Measurements from ENCODE around the gene TSPAN8. TPM values are rescaled to one million over a fixed set of nuclear protein-coding genes. Genes with fewer than 3 reads are reported as not detected.

The TSPAN8 gene
- total RNA-seq, 1 donor from 2014 or later: not detected

- no peaks in the 10 kb centered on the region for H3K9me3 ChIP-seq (ENCODE audit: low read depth)
- H3K27me3 ChIP-seq: no peaks in the 10 kb centered on the region
- no peak overlapping the region for H3K4me2 ChIP-seq
- no peak overlapping the region for H3K27ac Mint-ChIP-seq
- no peaks in the 10 kb centered on the region for H3K36me3 ChIP-seq
- peaks cover 3% of the 10 kb centered on the region for H3K4me1 ChIP-seq
- no peaks in the 10 kb centered on the region for H3K36me3 Mint-ChIP-seq
- TF ChIP-seq EZH2phosphoT487 (IDR thresholded peaks at IDR 0.05) (no peak), CTCF (IDR thresholded peaks at IDR 0.05) (no peak), EZH2 (IDR thresholded peaks at IDR 0.05) (no peak)
- H3K9me3 Mint-ChIP-seq: peaks cover 5% of the 10 kb centered on the region
- H4K20me1 ChIP-seq (ENCODE audit: low read depth): no peaks in the 10 kb centered on the region
- H3K79me2 ChIP-seq (ENCODE audit: low read depth): no peaks in the 10 kb centered on the region
- H3F3A ChIP-seq (ENCODE audit: low read depth): no peaks in the 10 kb centered on the region
- H3K4me1 Mint-ChIP-seq: no peaks in the 10 kb centered on the region
- no peak overlapping the region for H3K4me3 Mint-ChIP-seq
- H3K9ac ChIP-seq: no peak overlapping the region
- H3K27ac ChIP-seq: no peak overlapping the region
- H3K27me3 Mint-ChIP-seq (ENCODE audit: insufficient read depth, low read depth): no peaks in the 10 kb centered on the region
- DNase-seq (ENCODE audit: low spot score): no peak
- no peak overlapping the region for H3K4me3 ChIP-seq
- H2AFZ ChIP-seq (replicated peaks): no peak overlapping the region
Measured at GRCh38 chr12:71162832-71163763, 5.3 kb upstream of the TSPAN8 start.

GRCh38 chr12:71161591-71161990 lies 3.8 kb upstream of the TSPAN8 start:
- DNase-seq (ENCODE audit: low spot score): no peak
- Histone ChIP-seq H3K9me3 (ENCODE audit: low read depth) (no peaks in the 10 kb centered on the region), H4K20me1 (ENCODE audit: low read depth) (no peaks in the 10 kb centered on the region), H3K27me3 (no peaks in the 10 kb centered on the region), H3F3A (ENCODE audit: low read depth) (no peaks in the 10 kb centered on the region), H3K27ac (no peak overlapping the region), H2AFZ (replicated peaks) (no peak overlapping the region), H3K79me2 (ENCODE audit: low read depth) (no peaks in the 10 kb centered on the region), H3K36me3 (no peaks in the 10 kb centered on the region), H3K4me1 (peaks cover 8% of the 10 kb centered on the region), H3K4me2 (no peak overlapping the region), H3K4me3 (no peak overlapping the region), H3K9ac (no peak overlapping the region)
- Mint-ChIP-seq H3K27ac (no peak overlapping the region), H3K4me1 (no peaks in the 10 kb centered on the region), H3K36me3 (no peaks in the 10 kb centered on the region), H3K27me3 (ENCODE audit: insufficient read depth, low read depth) (no peaks in the 10 kb centered on the region), H3K9me3 (peaks cover 3% of the 10 kb centered on the region), H3K4me3 (no peak overlapping the region)
- TF ChIP-seq EZH2phosphoT487 (IDR thresholded peaks at IDR 0.05) (no peak), EZH2 (IDR thresholded peaks at IDR 0.05) (no peak), CTCF (IDR thresholded peaks at IDR 0.05) (no peak)

GRCh38 chr12:71160585-71160984 lies 2.8 kb upstream of the TSPAN8 start:
- H3K4me3 Mint-ChIP-seq: no peak overlapping the region
- no peaks in the 10 kb centered on the region for H3F3A ChIP-seq (ENCODE audit: low read depth)
- no peak overlapping the region for H3K27ac Mint-ChIP-seq
- no peak for DNase-seq (ENCODE audit: low spot score)
- H3K36me3 ChIP-seq: no peaks in the 10 kb centered on the region
- no peaks in the 10 kb centered on the region for H3K27me3 Mint-ChIP-seq (ENCODE audit: insufficient read depth, low read depth)
- H3K9me3 Mint-ChIP-seq: peaks cover 2% of the 10 kb centered on the region
- TF ChIP-seq EZH2 (IDR thresholded peaks at IDR 0.05): no peak
- TF ChIP-seq EZH2phosphoT487 (IDR thresholded peaks at IDR 0.05): no peak
- no peak for TF ChIP-seq CTCF (IDR thresholded peaks at IDR 0.05)
- H3K36me3 Mint-ChIP-seq: no peaks in the 10 kb centered on the region
- no peak overlapping the region for H3K9ac ChIP-seq
- H3K4me3 ChIP-seq: no peak overlapping the region
- no peak overlapping the region for H2AFZ ChIP-seq (replicated peaks)
- H3K27me3 ChIP-seq: no peaks in the 10 kb centered on the region
- no peaks in the 10 kb centered on the region for H4K20me1 ChIP-seq (ENCODE audit: low read depth)
- no peak overlapping the region for H3K27ac ChIP-seq
- H3K9me3 ChIP-seq (ENCODE audit: low read depth): no peaks in the 10 kb centered on the region
- no peaks in the 10 kb centered on the region for H3K79me2 ChIP-seq (ENCODE audit: low read depth)
- no peak overlapping the region for H3K4me2 ChIP-seq
- H3K4me1 Mint-ChIP-seq: no peaks in the 10 kb centered on the region
- H3K4me1 ChIP-seq: peaks cover 8% of the 10 kb centered on the region
